Hematopoietic multipotent progenitor cell treated with erythropoietin and hydrocortisone succinate and interleukin-3 and kit ligand, for 17 days (in vitro differentiated cells): Measurements from ENCODE around the gene C3orf85.
"Not testable (repeated sequence)": the region's sequence is repeated elsewhere in the genome, so short reads cannot be mapped to it uniquely, and the experiment has no call there.

Experiments
- DNase-seq: peaks from one replicate; pipeline ENCODE4 v3.0.0-alpha.2; 2015; ENCODE audit warnings: low spot score

Gene C3orf85

GRCh38 chr3:109136523-109136922 is at the start of gene C3orf85:
Gene C3orf85, plus strand, starts transcription at chr3:109136719. Its CDS starts 129 bp downstream, at chr3:109136848.
- DNase-seq: no peak

- DNase-seq: no peak
These were observed 47.3 kb upstream of the C3orf85 start for GRCh38 chr3:109089265-109089664.

- DNase-seq: no peak
These were observed 44.7 kb upstream of the C3orf85 start for GRCh38 chr3:109091846-109092245.

- no peak for DNase-seq
These were observed 43.0 kb upstream of the C3orf85 start for GRCh38 chr3:109093561-109093960.

- DNase-seq: no peak
These were observed 41.4 kb upstream of the C3orf85 start for GRCh38 chr3:109095166-109095565.

- no peak for DNase-seq
These were observed 38.4 kb upstream of the C3orf85 start for GRCh38 chr3:109098079-109098644.

GRCh38 chr3:109109574-109109973 is 26.9 kb upstream of the C3orf85 start:
- no peak for DNase-seq

- DNase-seq: no peak
These were observed 23.4 kb upstream of the C3orf85 start for GRCh38 chr3:109112946-109113760.

GRCh38 chr3:109114746-109115145 is 21.8 kb upstream of the C3orf85 start:
- DNase-seq: no peak

GRCh38 chr3:109115451-109115850 is 21.1 kb upstream of the C3orf85 start:
- DNase-seq: no peak

GRCh38 chr3:109116031-109116430 is 20.5 kb upstream of the C3orf85 start:
- no peak for DNase-seq

- no peak for DNase-seq
These were observed 18.6 kb upstream of the C3orf85 start, which contains the start of gene MORC1 for GRCh38 chr3:109117939-109118338. Gene MORC1, minus strand, starts transcription at chr3:109118134. Its CDS starts 75 bp downstream, at chr3:109118059.

GRCh38 chr3:109118584-109118983 is 17.9 kb upstream of the C3orf85 start:
- no peak for DNase-seq

GRCh38 chr3:109122690-109123089 is 13.8 kb upstream of the C3orf85 start:
- no peak for DNase-seq

GRCh38 chr3:109125902-109126301 is 10.6 kb upstream of the C3orf85 start:
- DNase-seq: no peak

GRCh38 chr3:109127553-109127952 is 9.0 kb upstream of the C3orf85 start:
- DNase-seq: no peak

GRCh38 chr3:109131276-109131675 is 5.2 kb upstream of the C3orf85 start:
- no peak for DNase-seq

- no peak for DNase-seq
These were observed 3.6 kb upstream of the C3orf85 start for GRCh38 chr3:109132801-109133473.

- not testable (repeated sequence) for DNase-seq
These were observed 3.1 kb upstream of the C3orf85 start for GRCh38 chr3:109133474-109133816.

GRCh38 chr3:109137761-109138160 is 1.2 kb downstream of the C3orf85 start:
- DNase-seq: no peak

- no peak for DNase-seq
These were observed 3.8 kb downstream of the C3orf85 start for GRCh38 chr3:109140318-109140717.

GRCh38 chr3:109143646-109144045 is 7.1 kb downstream of the C3orf85 start:
- no peak for DNase-seq

GRCh38 chr3:109149078-109149477 is 12.6 kb downstream of the C3orf85 start:
- DNase-seq: no peak
